ENCODE measurements around the gene LYRM4.

LYRM4 gene

GRCh38 chr6:5241252-5241651 is 19.5 kb downstream of the LYRM4 start:
- no peak for DNase-seq

DNA sequence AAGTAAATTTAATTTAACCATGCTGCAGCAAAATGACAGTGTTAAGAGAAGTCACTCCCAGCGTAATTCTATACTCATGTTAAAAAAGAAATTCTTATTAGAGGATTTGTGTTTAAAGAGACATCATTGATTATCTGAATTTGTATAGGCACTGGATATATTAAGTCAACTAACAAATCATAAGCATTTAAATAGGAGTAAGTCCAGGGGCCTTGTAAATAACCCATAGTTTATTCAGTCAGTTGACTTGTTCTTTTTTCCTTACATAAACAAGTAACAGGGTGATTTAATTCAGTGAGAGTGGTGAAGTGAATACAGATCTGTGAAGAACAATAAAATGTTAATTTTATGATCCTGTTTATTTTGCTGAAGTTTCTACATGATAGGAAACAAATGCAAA is 22.4 kb downstream of the LYRM4 start:
- no peak for DNase-seq

- no peak for DNase-seq
Observed at GRCh38 chr6:5237805-5238204, 22.9 kb downstream of the LYRM4 start.

GRCh38 chr6:5235830-5236229 is 24.9 kb downstream of the LYRM4 start:
- DNase-seq, result no peak

- DNase-seq, result no peak
Observed at GRCh38 chr6:5234874-5235273, 25.9 kb downstream of the LYRM4 start.

- DNase-seq, result no peak
Observed at GRCh38 chr6:5231289-5231688, 29.5 kb downstream of the LYRM4 start.

DNA sequence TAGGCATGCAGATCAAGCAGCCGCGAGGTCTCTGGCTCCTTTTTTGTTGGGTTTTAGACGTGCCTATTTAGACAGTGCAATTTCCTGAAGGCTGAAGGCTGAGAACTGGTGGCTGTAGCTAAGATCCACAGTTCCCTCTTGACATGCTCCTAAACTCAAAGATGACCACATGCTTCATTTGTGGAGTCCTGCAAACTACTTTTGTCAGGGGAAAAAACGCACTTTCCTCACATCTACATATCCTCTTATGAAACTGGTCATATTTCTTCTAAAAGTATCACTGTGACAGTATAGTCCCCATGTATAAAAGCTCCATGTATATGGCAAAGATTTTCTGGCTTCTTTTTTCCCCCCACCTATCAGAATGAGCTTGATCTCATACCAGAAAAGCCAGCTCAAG is 30.7 kb downstream of the LYRM4 start:
- DNase-seq, result no peak

GRCh38 chr6:5229356-5229755 is 31.4 kb downstream of the LYRM4 start:
- DNase-seq, result no peak

GRCh38 chr6:5223309-5223708 is 37.4 kb downstream of the LYRM4 start:
- no peak for DNase-seq

GRCh38 chr6:5220443-5220842 is 40.3 kb downstream of the LYRM4 start:
- no peak for DNase-seq

DNA sequence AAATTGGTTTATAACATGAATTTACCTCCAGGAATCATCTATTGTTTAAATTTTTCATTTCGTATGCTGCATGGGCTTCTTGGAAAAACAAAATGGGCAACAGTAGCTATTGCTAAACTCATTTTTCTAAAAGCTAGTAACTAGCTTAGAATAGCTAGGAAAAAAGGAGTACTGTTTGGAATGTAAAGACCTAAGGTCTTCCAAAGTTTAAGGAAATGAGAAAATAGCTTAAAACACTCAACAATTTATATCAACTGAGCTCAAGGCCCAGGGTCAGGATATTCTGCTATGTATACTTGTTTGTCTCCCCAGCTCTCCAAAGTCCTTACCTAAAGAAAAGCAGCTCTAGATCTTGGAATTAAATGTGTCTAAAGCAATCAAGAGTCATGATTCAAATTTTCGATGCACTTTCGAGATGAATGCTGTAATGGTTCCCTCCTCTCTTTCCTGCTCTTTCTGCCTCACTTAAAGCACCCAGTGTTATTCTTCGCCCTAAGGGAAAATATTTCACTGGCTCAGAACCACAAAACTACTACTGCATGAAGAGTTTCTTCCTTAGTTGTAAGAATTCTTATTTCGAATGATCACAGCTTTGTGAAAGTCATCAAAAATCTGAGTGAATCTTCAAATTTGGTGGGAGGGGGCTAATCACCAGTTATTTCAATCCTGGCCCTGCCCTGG is 41.6 kb downstream of the LYRM4 start:
- no peak for DNase-seq

DNA sequence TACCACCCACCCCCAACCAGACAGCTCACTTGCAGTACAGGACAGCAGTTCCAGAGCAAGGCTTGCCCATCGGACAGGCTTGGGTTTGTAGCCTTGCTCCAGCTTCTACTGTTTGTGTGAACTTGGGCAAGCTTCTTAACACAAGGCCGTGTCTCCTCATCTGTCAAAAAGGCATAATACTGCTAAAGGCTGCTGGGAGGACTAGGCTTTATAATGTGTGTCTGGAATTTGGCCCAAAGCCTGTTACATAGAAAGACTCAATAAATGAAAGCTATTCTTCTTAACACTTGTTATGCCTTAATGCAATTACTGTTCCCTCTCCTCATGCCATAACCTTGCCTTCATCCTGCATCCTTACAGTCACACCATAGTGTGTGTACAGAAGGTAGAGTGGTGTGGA is 43.4 kb downstream of the LYRM4 start:
- no peak for DNase-seq

GRCh38 chr6:5215799-5216198 is 45.0 kb downstream of the LYRM4 start:
- DNase-seq, result no peak

DNA sequence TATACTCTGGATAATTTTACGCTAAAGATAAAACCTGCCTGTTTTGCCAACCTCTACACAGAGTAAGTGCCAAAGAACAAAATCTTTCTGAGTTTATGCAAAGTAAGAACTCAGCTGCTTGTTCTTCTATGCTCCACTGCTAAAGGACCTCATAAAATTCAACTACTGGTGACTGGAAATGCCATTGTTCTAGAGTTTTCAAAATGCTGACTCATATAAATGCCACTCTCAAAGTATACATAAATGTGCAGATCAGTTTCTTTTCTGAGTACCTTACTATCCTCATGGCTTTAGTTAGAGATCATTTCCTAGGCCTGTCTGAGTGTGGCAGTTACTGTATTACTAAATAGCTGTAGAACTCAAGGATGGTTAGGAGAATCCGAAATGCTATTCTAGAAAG is 45.6 kb downstream of the LYRM4 start:
- no peak for DNase-seq

DNA sequence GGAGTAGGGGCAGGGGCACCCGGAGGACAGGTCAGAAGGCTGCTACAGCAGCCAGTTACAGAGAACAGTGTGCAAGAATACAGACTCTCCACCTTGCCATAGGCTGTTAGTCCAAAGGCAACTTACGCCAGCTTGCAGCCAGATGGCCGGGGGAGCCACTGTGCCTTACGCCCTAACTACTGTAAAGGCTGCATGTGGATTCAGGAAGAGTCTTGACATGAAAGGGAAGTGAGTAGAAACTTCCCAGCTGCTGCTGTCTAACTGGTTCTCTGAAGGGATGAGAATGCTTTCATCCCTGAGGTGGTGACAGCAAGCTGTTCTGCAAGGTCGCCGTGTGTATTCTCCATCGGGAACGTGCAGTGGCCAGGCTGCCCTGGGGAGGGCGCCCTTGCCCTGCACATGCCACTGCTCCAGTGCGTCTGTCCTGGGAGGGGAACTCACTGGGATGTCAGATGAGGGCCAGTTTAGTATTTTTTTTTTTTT is 46.1 kb downstream of the LYRM4 start:
- peak; percentile 46 for DNase-seq

DNA sequence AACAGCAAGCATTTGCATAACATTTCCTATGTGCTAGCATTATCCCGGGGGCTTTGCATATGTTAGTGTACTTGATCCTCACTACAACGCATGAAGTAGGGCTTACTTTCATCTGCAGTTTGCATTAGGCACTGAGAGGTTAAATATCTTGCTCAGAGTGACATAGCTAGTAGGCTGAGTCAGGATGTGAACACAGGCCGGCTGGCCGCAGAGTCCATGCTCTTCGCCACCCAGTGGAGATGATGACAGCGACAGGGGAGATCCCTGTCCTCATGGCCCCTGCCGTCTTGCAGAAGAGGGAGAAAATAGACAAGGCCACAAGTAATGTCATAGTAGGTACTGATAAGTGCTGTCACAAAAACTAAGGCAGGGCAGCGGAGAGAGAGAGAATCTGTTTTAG is 46.9 kb downstream of the LYRM4 start:
- DNase-seq, result no peak

DNA sequence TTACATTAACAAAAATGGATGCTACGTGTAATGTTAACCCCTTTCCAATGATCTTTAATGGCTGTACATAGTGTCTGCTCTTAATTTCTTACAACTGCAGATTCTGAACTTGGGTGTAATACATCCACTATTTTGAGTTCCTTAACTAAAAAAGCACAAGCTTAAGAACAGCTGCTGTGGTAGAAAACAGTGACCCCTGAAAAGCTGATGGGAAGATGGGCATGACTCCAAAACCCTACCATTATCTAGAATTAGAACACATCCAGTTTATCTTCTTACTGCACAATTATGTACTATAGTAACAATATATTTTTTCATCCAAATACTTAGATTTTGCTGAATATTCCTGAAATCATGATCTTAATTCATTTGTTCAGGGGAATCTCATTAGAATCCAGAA is 49.3 kb downstream of the LYRM4 start:
- DNase-seq, result no peak

DNA sequence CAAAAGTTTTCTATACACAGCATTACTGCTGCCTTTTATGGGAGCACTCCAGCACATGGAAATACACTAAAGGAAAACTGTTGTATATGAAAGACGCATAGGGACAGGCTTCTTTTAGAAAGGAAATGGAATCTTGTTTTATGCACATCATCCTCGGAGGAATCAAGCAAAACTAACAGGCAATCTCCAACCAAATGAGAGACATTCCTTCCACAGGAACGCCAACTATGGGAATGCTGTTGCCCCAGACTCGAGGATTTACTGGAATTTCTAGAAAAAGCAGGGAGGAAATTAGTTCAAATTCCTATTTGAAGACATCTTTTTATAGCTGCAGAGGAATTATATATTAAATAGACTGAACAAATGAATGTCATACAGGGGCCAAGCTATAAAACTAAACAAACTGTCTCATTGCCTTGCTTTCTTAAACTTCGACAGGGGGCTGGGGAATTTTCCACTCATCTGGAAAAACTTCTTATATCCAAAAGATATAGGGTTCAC is 52.2 kb downstream of the LYRM4 start:
- no peak for DNase-seq

GRCh38 chr6:5208057-5208456 is 52.7 kb downstream of the LYRM4 start:
- DNase-seq, result no peak

DNA sequence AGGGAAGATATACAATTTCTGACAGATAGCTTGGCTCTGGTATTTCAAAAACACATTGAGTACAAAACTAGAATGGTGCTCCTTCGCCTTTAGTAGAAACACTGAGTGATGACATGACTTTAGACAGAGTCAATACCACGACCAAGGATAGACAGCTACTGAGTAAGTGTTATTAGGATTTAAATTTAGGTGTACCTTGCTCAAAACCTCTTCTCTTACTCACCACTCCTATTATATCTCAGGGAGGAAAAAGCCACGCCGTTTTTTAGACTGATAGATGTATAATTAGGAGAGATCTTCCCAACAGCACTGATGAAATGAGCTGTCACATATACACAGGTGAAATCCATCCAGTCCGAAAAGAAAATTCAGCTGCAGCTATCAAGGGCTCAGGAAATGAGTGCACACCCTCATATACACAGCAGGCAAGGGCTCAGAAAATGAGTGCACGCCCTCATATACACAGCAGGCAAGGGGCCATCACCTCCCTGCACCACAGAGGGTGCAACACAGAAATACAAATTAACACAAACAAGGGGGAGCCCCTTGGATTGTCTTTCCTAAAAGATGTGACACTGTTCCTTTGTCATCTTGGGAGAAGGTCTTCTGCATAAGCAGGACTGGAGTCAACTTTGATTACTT is 53.7 kb downstream of the LYRM4 start:
- no peak for DNase-seq

DNA sequence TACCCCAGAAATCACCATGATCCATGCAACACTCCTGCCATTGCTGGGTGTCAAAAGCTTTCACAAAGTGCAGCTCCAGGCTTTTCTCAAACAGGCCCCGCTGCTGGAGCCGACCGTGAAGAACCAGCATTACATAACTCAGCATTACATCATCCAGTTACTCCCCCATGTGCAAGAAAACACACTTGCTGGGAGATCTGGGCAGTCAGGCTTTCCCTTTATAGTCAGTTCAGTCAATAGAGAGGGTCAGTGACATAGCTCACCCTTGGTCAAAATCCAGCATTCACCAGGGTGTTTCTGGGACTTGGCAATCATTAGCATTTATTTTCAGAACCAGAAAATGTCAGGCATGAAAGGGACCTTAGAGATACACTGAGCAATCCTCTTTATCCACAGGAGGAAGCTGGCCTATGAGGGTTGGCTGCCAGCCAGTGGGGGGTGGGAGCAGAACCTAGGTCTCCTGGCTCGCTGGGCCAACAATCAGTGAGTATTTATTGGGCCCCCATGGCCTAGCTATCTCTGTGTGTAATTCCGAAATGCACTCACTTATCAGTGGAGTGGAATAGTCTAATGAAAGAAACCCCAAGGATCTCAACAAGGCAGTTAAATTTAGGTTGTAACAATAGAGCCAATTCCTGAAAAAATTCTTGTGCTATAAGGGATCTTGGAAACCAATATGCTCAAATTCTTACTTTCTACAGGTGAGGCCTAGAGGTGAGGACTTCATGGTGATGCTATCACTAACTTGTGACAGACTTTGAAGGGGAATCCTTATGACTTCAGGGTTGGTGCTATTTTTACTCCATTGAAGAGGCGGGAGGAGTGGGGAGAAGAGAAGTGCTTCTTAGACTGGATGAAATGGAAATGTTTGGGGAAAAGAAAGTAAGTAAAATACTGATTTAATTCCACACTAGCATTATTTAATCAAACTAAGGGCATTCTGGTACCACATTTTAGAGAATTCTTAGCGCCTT is 54.6 kb downstream of the LYRM4 start:
- DNase-seq, result no peak

DNA sequence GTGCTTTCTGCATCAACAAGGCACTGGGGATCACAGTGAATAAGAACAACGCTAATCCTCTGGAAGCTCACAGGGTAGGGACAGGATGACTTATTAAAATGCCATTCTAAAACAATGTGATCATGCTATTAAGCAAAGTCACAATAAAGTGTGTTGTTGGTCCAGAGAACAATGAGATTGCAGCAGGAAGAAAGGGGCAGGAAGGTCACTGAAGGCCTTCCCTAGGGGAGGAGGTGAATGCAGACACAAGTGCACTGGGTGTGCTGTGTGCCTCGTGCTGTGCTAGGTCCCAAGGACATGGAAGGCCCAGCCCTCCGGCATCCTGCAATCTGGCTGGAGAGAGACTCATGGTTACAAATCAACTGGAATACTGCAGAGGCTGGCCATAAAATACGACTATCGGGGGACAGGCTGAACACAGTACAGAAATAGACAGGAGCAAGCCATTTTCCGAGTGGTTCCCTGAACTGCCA is 55.7 kb downstream of the LYRM4 start:
- no peak for DNase-seq

DNA sequence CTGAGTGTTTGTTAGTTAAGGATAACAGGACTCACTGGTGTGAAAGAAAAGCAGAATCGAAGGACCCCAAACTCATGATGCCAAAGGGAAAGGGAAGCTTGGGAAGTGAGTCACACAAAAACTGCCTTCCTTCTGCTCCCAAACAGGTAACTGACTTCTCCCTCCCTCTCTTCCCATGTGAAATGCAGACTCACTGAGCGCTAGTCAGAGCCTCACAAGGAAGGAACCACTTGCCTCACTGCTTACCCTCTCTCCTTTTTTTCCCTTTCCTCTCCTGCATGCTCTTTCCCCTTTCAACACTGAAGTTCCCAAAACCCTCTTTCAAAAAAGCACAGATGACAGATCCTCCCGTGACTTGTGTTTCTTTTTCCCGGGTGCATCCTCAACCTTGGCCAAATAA is 56.4 kb downstream of the LYRM4 start:
- no peak for DNase-seq

All from activated CD4-positive, alpha-beta T cell treated with anti-CD3 and anti-CD28 coated beads, Interleukin-2, amount 50 U/mL, for 16 hours (primary cell).